ENCODE results near the gene SH3D19. TPM values are rescaled to one million over a fixed set of nuclear protein-coding genes. Genes with fewer than 3 reads are reported as not detected.
"Not testable (repeated sequence)": the region's sequence is repeated elsewhere in the genome, so short reads cannot be mapped to it uniquely, and the experiment has no call there.

SH3D19 gene
- total RNA-seq, 2 donors from 2014 or later, result 0.74 TPM; not detected in 1

- not testable (repeated sequence) for ATAC-seq (replicated peaks in 1 of 2); H3K27me3 Mint-ChIP-seq (ENCODE audit: low read depth); H3K36me3 Mint-ChIP-seq (ENCODE audit: insufficient read depth in 2 of 2); H3K27ac Mint-ChIP-seq; H3K9me3 Mint-ChIP-seq; H3K4me3 Mint-ChIP-seq; H3K4me1 Mint-ChIP-seq (ENCODE audit: low read depth); DNase-seq
Measured at GRCh38 chr4:151255226-151255625, 70.2 kb downstream of the SH3D19 start.

GRCh38 chr4:151251603-151252304 lies 73.7 kb downstream of the SH3D19 start:
- H3K4me1 Mint-ChIP-seq (ENCODE audit: low read depth), result no peaks in the 10 kb centered on the region
- no peak overlapping the region for H3K4me3 Mint-ChIP-seq
- no peak overlapping the region for H3K27ac Mint-ChIP-seq

GRCh38 chr4:151250706-151251105 lies 74.7 kb downstream of the SH3D19 start:
- no peak for ATAC-seq (replicated peaks in 1 of 2)
- Mint-ChIP-seq H3K4me3 (no peak overlapping the region), H3K36me3 (ENCODE audit: insufficient read depth in 2 of 2) (no peaks in the 10 kb centered on the region), H3K27me3 (ENCODE audit: low read depth) (no peaks in the 10 kb centered on the region), H3K4me1 (ENCODE audit: low read depth) (no peaks in the 10 kb centered on the region), H3K27ac (no peak overlapping the region), H3K9me3 (no peaks in the 10 kb centered on the region)
- no peak for DNase-seq

More at GRCh38 chr4:151251603-151252304, 73.7 kb downstream of the SH3D19 start:
- ATAC-seq (replicated peaks in 1 of 2), result no peak
- Mint-ChIP-seq H3K27me3 (ENCODE audit: low read depth) (no peaks in the 10 kb centered on the region), H3K36me3 (ENCODE audit: insufficient read depth in 2 of 2) (no peaks in the 10 kb centered on the region), H3K9me3 (no peaks in the 10 kb centered on the region)
- DNase-seq, result no peak

GRCh38 chr4:151248519-151248918 lies 76.9 kb downstream of the SH3D19 start:
- H3K27ac Mint-ChIP-seq, result no peak overlapping the region
- H3K27me3 Mint-ChIP-seq (ENCODE audit: low read depth), result no peaks in the 10 kb centered on the region
- no peak for DNase-seq

GRCh38 chr4:151247395-151247794 lies 78.0 kb downstream of the SH3D19 start:
- Mint-ChIP-seq H3K36me3 (ENCODE audit: insufficient read depth in 2 of 2) (no peaks in the 10 kb centered on the region), H3K9me3 (no peaks in the 10 kb centered on the region)

More at GRCh38 chr4:151248519-151248918, 76.9 kb downstream of the SH3D19 start:
- Mint-ChIP-seq H3K4me1 (ENCODE audit: low read depth) (no peaks in the 10 kb centered on the region), H3K4me3 (no peak overlapping the region), H3K9me3 (no peaks in the 10 kb centered on the region), H3K36me3 (ENCODE audit: insufficient read depth in 2 of 2) (no peaks in the 10 kb centered on the region)
- no peak for ATAC-seq (replicated peaks in 1 of 2)

GRCh38 chr4:151246742-151247141 lies 78.7 kb downstream of the SH3D19 start:
- ATAC-seq (replicated peaks in 1 of 2), result no peak
- H3K4me1 Mint-ChIP-seq (ENCODE audit: low read depth), result no peaks in the 10 kb centered on the region
- no peak for DNase-seq
- H3K9me3 Mint-ChIP-seq, result no peaks in the 10 kb centered on the region
- H3K27me3 Mint-ChIP-seq (ENCODE audit: low read depth), result no peaks in the 10 kb centered on the region
- no peak overlapping the region for H3K4me3 Mint-ChIP-seq
- H3K36me3 Mint-ChIP-seq (ENCODE audit: insufficient read depth in 2 of 2), result no peaks in the 10 kb centered on the region
- H3K27ac Mint-ChIP-seq, result no peak overlapping the region

More at GRCh38 chr4:151247395-151247794, 78.0 kb downstream of the SH3D19 start:
- H3K4me3 Mint-ChIP-seq, result no peak overlapping the region
- no peaks in the 10 kb centered on the region for H3K4me1 Mint-ChIP-seq (ENCODE audit: low read depth)
- no peaks in the 10 kb centered on the region for H3K27me3 Mint-ChIP-seq (ENCODE audit: low read depth)
- DNase-seq, result no peak
- ATAC-seq (replicated peaks in 1 of 2), result no peak
- no peak overlapping the region for H3K27ac Mint-ChIP-seq

- peaks cover 12% of the 10 kb centered on the region for H3K27me3 Mint-ChIP-seq (ENCODE audit: low read depth)
- H3K27ac Mint-ChIP-seq, result no peak overlapping the region
- no peaks in the 10 kb centered on the region for H3K4me1 Mint-ChIP-seq (ENCODE audit: low read depth)
- H3K36me3 Mint-ChIP-seq (ENCODE audit: insufficient read depth in 2 of 2), result no peaks in the 10 kb centered on the region
- ATAC-seq (replicated peaks in 1 of 2) (no peak), DNase-seq (no peak)
- no peaks in the 10 kb centered on the region for H3K9me3 Mint-ChIP-seq
- no peak overlapping the region for H3K4me3 Mint-ChIP-seq
Measured at GRCh38 chr4:151242305-151242704, 83.1 kb downstream of the SH3D19 start.

- Mint-ChIP-seq H3K27ac (no peak overlapping the region), H3K4me3 (no peak overlapping the region), H3K36me3 (ENCODE audit: insufficient read depth in 2 of 2) (no peaks in the 10 kb centered on the region), H3K9me3 (no peaks in the 10 kb centered on the region), H3K27me3 (ENCODE audit: low read depth) (peaks cover 12% of the 10 kb centered on the region), H3K4me1 (ENCODE audit: low read depth) (no peaks in the 10 kb centered on the region)
- DNase-seq (no peak), ATAC-seq (replicated peaks in 1 of 2) (no peak)
Measured at GRCh38 chr4:151239608-151240007, 85.8 kb downstream of the SH3D19 start.

GRCh38 chr4:151238477-151238876 lies 86.9 kb downstream of the SH3D19 start:
- ATAC-seq (replicated peaks in 1 of 2), result no peak
- H3K27me3 Mint-ChIP-seq (ENCODE audit: low read depth), result peaks cover 12% of the 10 kb centered on the region

GRCh38 chr4:151236036-151236435 lies 89.4 kb downstream of the SH3D19 start:
- H3K36me3 Mint-ChIP-seq (ENCODE audit: insufficient read depth in 2 of 2), result no peaks in the 10 kb centered on the region
- no peak for ATAC-seq (replicated peaks in 1 of 2)
- no peak overlapping the region for H3K4me3 Mint-ChIP-seq
- no peak overlapping the region for H3K27ac Mint-ChIP-seq
- no peaks in the 10 kb centered on the region for H3K4me1 Mint-ChIP-seq (ENCODE audit: low read depth)
- H3K9me3 Mint-ChIP-seq, result no peaks in the 10 kb centered on the region
- peaks cover 22% of the 10 kb centered on the region for H3K27me3 Mint-ChIP-seq (ENCODE audit: low read depth)
- DNase-seq, result no peak

More at GRCh38 chr4:151238477-151238876, 86.9 kb downstream of the SH3D19 start:
- H3K4me3 Mint-ChIP-seq, result no peak overlapping the region
- H3K9me3 Mint-ChIP-seq, result no peaks in the 10 kb centered on the region
- no peak overlapping the region for H3K27ac Mint-ChIP-seq
- H3K4me1 Mint-ChIP-seq (ENCODE audit: low read depth), result no peaks in the 10 kb centered on the region
- no peaks in the 10 kb centered on the region for H3K36me3 Mint-ChIP-seq (ENCODE audit: insufficient read depth in 2 of 2)
- no peak for DNase-seq

- H3K9me3 Mint-ChIP-seq; H3K27ac Mint-ChIP-seq; H3K4me3 Mint-ChIP-seq; ATAC-seq (replicated peaks in 1 of 2); H3K36me3 Mint-ChIP-seq (ENCODE audit: insufficient read depth in 2 of 2); DNase-seq; H3K4me1 Mint-ChIP-seq (ENCODE audit: low read depth): not testable (repeated sequence)
- H3K27me3 Mint-ChIP-seq (ENCODE audit: low read depth), result peaks cover 22% of the 10 kb centered on the region
Measured at GRCh38 chr4:151235373-151235772, 90.0 kb downstream of the SH3D19 start.

- Mint-ChIP-seq H3K9me3 (no peaks in the 10 kb centered on the region), H3K36me3 (ENCODE audit: insufficient read depth in 2 of 2) (no peaks in the 10 kb centered on the region), H3K4me3 (no peak overlapping the region), H3K27ac (no peak overlapping the region), H3K27me3 (ENCODE audit: low read depth) (peaks cover 23% of the 10 kb centered on the region), H3K4me1 (ENCODE audit: low read depth) (no peaks in the 10 kb centered on the region)
- no peak for ATAC-seq (replicated peaks in 1 of 2)
- no peak for DNase-seq
Measured at GRCh38 chr4:151233600-151233999, 91.8 kb downstream of the SH3D19 start.

GRCh38 chr4:151231915-151232595 lies 93.3 kb downstream of the SH3D19 start:
- Mint-ChIP-seq H3K27me3 (ENCODE audit: low read depth) (peaks cover 20% of the 10 kb centered on the region), H3K4me3 (no peak overlapping the region)
- no peak for ATAC-seq (replicated peaks in 1 of 2)

More at GRCh38 chr4:151231915-151232595, 93.3 kb downstream of the SH3D19 start:
- H3K36me3 Mint-ChIP-seq (ENCODE audit: insufficient read depth in 2 of 2), result no peaks in the 10 kb centered on the region
- H3K4me1 Mint-ChIP-seq (ENCODE audit: low read depth), result no peaks in the 10 kb centered on the region
- no peak for DNase-seq
- H3K27ac Mint-ChIP-seq, result no peak overlapping the region
- no peaks in the 10 kb centered on the region for H3K9me3 Mint-ChIP-seq

Measured in activated T-cell treated with anti-CD3 and anti-CD28 coated beads, Interleukin-2, amount 50 U/mL, for 72 hours (primary cell).